CD4-positive, alpha-beta T cell treated with Interleukin-15 for 1 hour (primary cell): Measurements from ENCODE around the gene PANX2.
"Not testable (repeated sequence)": the region's sequence is repeated elsewhere in the genome, so short reads cannot be mapped to it uniquely, and the experiment has no call there.

Source experiments
- DNase-seq: peaks from one replicate; pipeline ENCODE4 v3.0.0-alpha.2; 2020

The PANX2 gene

GRCh38 chr22:50170453-50171318, at the start of gene PANX2:
Gene PANX2, plus strand, starts transcription at chr22:50170731. Its CDS starts 0 bp downstream, at chr22:50170731.
- no peak for DNase-seq

GRCh38 chr22:50121202-50121740, 49.3 kb upstream of the PANX2 start:
- DNase-seq: no peak

- DNase-seq: no peak
These were observed 47.4 kb upstream of the PANX2 start for GRCh38 chr22:50123119-50123518.

- no peak for DNase-seq
These were observed 45.5 kb upstream of the PANX2 start for GRCh38 chr22:50125029-50125428.

GRCh38 chr22:50129121-50129736, 41.3 kb upstream of the PANX2 start:
- no peak for DNase-seq

GRCh38 chr22:50131894-50132293, 38.6 kb upstream of the PANX2 start:
- DNase-seq: no peak

GRCh38 chr22:50134481-50134880, 36.0 kb upstream of the PANX2 start:
- DNase-seq: no peak

GRCh38 chr22:50136581-50137015, 33.9 kb upstream of the PANX2 start:
- no peak for DNase-seq

- DNase-seq: not testable (repeated sequence)
These were observed 33.3 kb upstream of the PANX2 start for GRCh38 chr22:50137277-50137676.

GRCh38 chr22:50138041-50138440, 32.5 kb upstream of the PANX2 start:
- DNase-seq: no peak

- no peak for DNase-seq
These were observed 31.5 kb upstream of the PANX2 start for GRCh38 chr22:50138988-50139387.

- no peak for DNase-seq
These were observed 30.6 kb upstream of the PANX2 start for GRCh38 chr22:50139843-50140415.

- DNase-seq: no peak
These were observed 29.9 kb upstream of the PANX2 start for GRCh38 chr22:50140615-50141014.

- no peak for DNase-seq
These were observed 29.1 kb upstream of the PANX2 start for GRCh38 chr22:50141462-50141861.

GRCh38 chr22:50141891-50142363, 28.6 kb upstream of the PANX2 start:
- DNase-seq: no peak

- no peak for DNase-seq
These were observed 27.4 kb upstream of the PANX2 start for GRCh38 chr22:50143096-50143495.

- no peak for DNase-seq
These were observed 26.4 kb upstream of the PANX2 start for GRCh38 chr22:50144005-50144614.

GRCh38 chr22:50145721-50146438, 24.7 kb upstream of the PANX2 start:
- DNase-seq: no peak

- no peak for DNase-seq
These were observed 23.9 kb upstream of the PANX2 start for GRCh38 chr22:50146439-50147238.

GRCh38 chr22:50147258-50148165, 23.0 kb upstream of the PANX2 start:
- DNase-seq: not testable (repeated sequence)

- DNase-seq: no peak
These were observed 22.4 kb upstream of the PANX2 start for GRCh38 chr22:50148166-50148500.
